A549 (cell line): ENCODE data around the gene TAS2R60. TPM values are rescaled to one million over a fixed set of nuclear protein-coding genes. Genes with fewer than 3 reads are reported as not detected.

Experiments used
- ATAC-seq, 2 experiments: fragments of 200-7000 bp in 1 of 2; fragments of >200 bp in 1 of 2; cut with Nextera tagmentation in 1 of 2; cut with Tn5 transposase in 1 of 2; 3 replicates each; pipeline versions ENCODE4 v1.8.0 to v1.9.1; 2018 to 2020; ENCODE audit warnings: mild to moderate bottlenecking in 1 of 2, moderate library complexity in 1 of 2
- CTCF ChIA-PET: fragments of 300-600 bp; sonication (Branson Sonifier 250); formaldehyde crosslinking; extraction: SDS; loops from one replicate; lab custom pipeline; 2021; ENCODE audit warnings: antibody characterized with exemption, inconsistent platforms; lab: Yijun Ruan, JAX
- POLR2A ChIA-PET: fragments of 350-600 bp; formaldehyde crosslinking; extraction: SDS; loops from one replicate; lab custom pipeline; 2021; ENCODE audit warnings: antibody characterized with exemption, inconsistent platforms; lab: Yijun Ruan, JAX
- DNase-seq, 2 experiments: peaks; one replicate each; pipeline versions ENCODE4 v3.0.0 to v3.0.0-alpha.2; 2011 to 2016; ENCODE audit warnings: low read depth in 1 of 2, low spot score in 1 of 2
- FAIRE-seq: peaks from 2 replicates; lab custom pipeline; 2011; peaks lifted over from hg19 to GRCh38; lab: Jason Lieb, UNC
- H3K27ac ChIP-seq, 2 experiments: fragments of >200 bp; sonication (Bioruptor Twin); formaldehyde crosslinking; 3 replicates each; pipeline ENCODE4 v1.5.1; 2016 to 2017
- H3K4me1 ChIP-seq: fragments of >200 bp; sonication (Bioruptor Twin); formaldehyde crosslinking; 3 replicates; pipeline ENCODE4 v1.6.1; 2016
- H3K4me2 ChIP-seq: fragments of >200 bp; sonication (Bioruptor Twin); formaldehyde crosslinking; 3 replicates; pipeline ENCODE4 v1.6.1; 2016
- H3K4me3 ChIP-seq: fragments of >200 bp; sonication (Bioruptor Twin); formaldehyde crosslinking; 3 replicates; pipeline ENCODE4 v1.5.1; 2016
- H3K9me3 ChIP-seq: fragments of >200 bp; sonication (Bioruptor Twin); formaldehyde crosslinking; 3 replicates; pipeline ENCODE4 v1.6.1; 2016
- CBX2 ChIP-seq: fragments of 200-600 bp; sonication (generic); IDR thresholded peaks from 2 replicates; pipeline ENCODE4 v1.6.1; 2016; ENCODE audit warnings: low read depth, mild to moderate bottlenecking, borderline replicate concordance
- CHD2 ChIP-seq: fragments of 150-350 bp; IDR thresholded peaks from 2 replicates; pipeline ENCODE4 v1.6.1; 2014; ENCODE audit warnings: low read length; ENCODE audit not compliant: partially characterized antibody
- CHD4 ChIP-seq: fragments of 200-600 bp; sonication (generic); IDR thresholded peaks from 2 replicates; pipeline ENCODE4 v1.6.1; 2016; ENCODE audit warnings: antibody characterized with exemption, mild to moderate bottlenecking, borderline replicate concordance
- FOSB ChIP-seq: fragments of 250-450 bp; sonication (Bioruptor Pico); IDR thresholded peaks from 2 replicates; pipeline ENCODE4 v1.5.0; 2020; ENCODE audit warnings: mild to moderate bottlenecking, moderate library complexity
- FOXS1 ChIP-seq: fragments of 250-450 bp; sonication (Bioruptor Pico); IDR thresholded peaks from 2 replicates; pipeline ENCODE4 v1.5.0; 2020; ENCODE audit warnings: mild to moderate bottlenecking, moderate library complexity
- HEYL ChIP-seq: fragments of 250-450 bp; sonication (Bioruptor Pico); IDR thresholded peaks from 2 replicates; pipeline ENCODE4 v1.8.0; 2021; ENCODE audit warnings: mild to moderate bottlenecking, moderate library complexity
- HOXB5 ChIP-seq: fragments of 250-450 bp; sonication (Bioruptor Pico); IDR thresholded peaks from 2 replicates; pipeline ENCODE4 v1.5.0; 2020; ENCODE audit warnings: mild to moderate bottlenecking, moderate library complexity
- JUNB ChIP-seq: fragments of >200 bp; sonication (Bioruptor Twin); formaldehyde crosslinking; IDR thresholded peaks from 2 replicates; pipeline ENCODE4 v1.6.1; 2016
- KDM1A ChIP-seq: fragments of 200-600 bp; sonication (generic); IDR thresholded peaks from 2 replicates; pipeline ENCODE4 v1.6.1; 2016; ENCODE audit warnings: low read depth, mild to moderate bottlenecking
- NPAS2 ChIP-seq: fragments of 250-450 bp; sonication (Bioruptor Pico); IDR thresholded peaks from 2 replicates; pipeline ENCODE4 v1.8.0; 2022; ENCODE audit warnings: mild to moderate bottlenecking, moderate library complexity, borderline replicate concordance
- POLR2AphosphoS2 ChIP-seq: conservative IDR thresholded peaks from 2 replicates; pipeline ENCODE4 v1.6.1; 2012; ENCODE audit warnings: low read length, improper control_type of control experiment, inconsistent platforms
- RARB ChIP-seq: fragments of 250-450 bp; sonication (Bioruptor Pico); IDR thresholded peaks from 2 replicates; pipeline ENCODE4 v1.8.0; 2021; ENCODE audit warnings: mild to moderate bottlenecking, moderate library complexity
- SMC3 ChIP-seq: fragments of >200 bp; sonication (Bioruptor Twin); formaldehyde crosslinking; IDR thresholded peaks from 3 replicates; pipeline ENCODE4 v1.6.1; 2018; ENCODE audit warnings: inconsistent platforms
- TFCP2L1 ChIP-seq: fragments of 250-450 bp; sonication (Bioruptor Pico); IDR thresholded peaks from 2 replicates; pipeline ENCODE4 v1.5.0; 2021; ENCODE audit warnings: mild to moderate bottlenecking
- TP53 ChIP-seq: fragments of 250-450 bp; sonication (Bioruptor Pico); IDR thresholded peaks from 2 replicates; pipeline ENCODE4 v1.5.0; 2021; ENCODE audit warnings: mild to moderate bottlenecking, moderate library complexity
- WGBS: methylation state at CpG from one replicate; pipeline ENCODE4 v1.1.6; 2017; ENCODE audit errors: missing lambda C conversion rate; 5-methylcytosine and 5-hydroxymethylcytosine counted together
- polyA plus RNA-seq, 4 experiments: library from polyadenylated mRNA; depleted of rRNA in 3 of 4; stranded (reverse); fragments of >200 nt; fragmentation: RNase III in 1 of 4; extraction: RNeasy Plus Mini Kit Qiagen cat#74134 plus additional on column Dnase treatment in 1 of 4; gene quantifications; 2 replicates in 3 of 4; 3 replicates in 1 of 4; pipeline ENCODE4 v1.2.3, GENCODE V29; 2011 to 2017
- TF ChIP-seq, protein P1 (sequence below): fragments of 200-600 bp; sonication (generic); IDR thresholded peaks from 2 replicates; pipeline ENCODE4 v1.6.1; 2016; ENCODE audit warnings: antibody characterized with exemption, mild to moderate bottlenecking, moderate library complexity
- TF ChIP-seq, protein P2 (sequence below): fragments of 450-650 bp; IDR thresholded peaks from 2 replicates; pipeline ENCODE4 v1.6.1; 2014; ENCODE audit warnings: antibody characterized with exemption
- TF ChIP-seq, protein P3 (sequence below): fragments of 250-450 bp; sonication (Bioruptor Pico); IDR thresholded peaks from 2 replicates; pipeline ENCODE4 v1.5.0; 2021; ENCODE audit warnings: mild to moderate bottlenecking, moderate library complexity, borderline replicate concordance
- TF ChIP-seq, protein P4 (sequence below): fragments of >200 bp; sonication (Bioruptor Twin); formaldehyde crosslinking; IDR thresholded peaks from 3 replicates; pipeline ENCODE4 v1.6.1; 2016
- TF ChIP-seq, protein P5 (sequence below): fragments of 250-450 bp; sonication (Bioruptor Pico); IDR thresholded peaks from 2 replicates; pipeline ENCODE4 v1.5.0; 2020; ENCODE audit warnings: low read depth, mild to moderate bottlenecking, moderate library complexity

Gene TAS2R60
- polyA plus RNA-seq, 2 of the 4 experiments (the other 2 are of a cell fraction) = not detected

DNA sequence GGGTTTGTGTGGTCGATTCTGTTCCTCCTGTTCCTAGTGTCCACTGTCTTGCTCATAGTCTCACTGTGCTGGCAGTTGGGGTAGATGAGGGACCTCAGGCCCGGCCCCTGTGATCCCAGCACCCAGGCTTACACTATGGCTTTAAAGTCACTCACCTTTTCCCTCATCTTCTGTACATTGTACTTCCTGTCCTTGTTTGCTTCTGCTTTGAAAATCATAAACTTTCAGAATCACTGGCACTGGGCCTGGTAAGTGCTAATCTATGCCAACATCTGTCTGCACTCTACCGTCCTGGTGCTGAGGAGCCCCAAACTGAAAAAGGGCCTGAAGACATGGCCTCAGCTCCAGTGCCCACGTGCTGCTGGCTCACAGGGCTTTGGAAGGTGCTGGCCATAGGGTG, 5.7 kb upstream of the TAS2R60 start:
- 27% methylated on average over 4 of the region's 4 CpGs for WGBS
- ChIA-PET POLR2A (no interaction called here), CTCF (interaction anchor here (1.0 kb wide), 1 partner anchor 197 kb away, joined by 3 read pairs; no protein-coding TSS in a partner anchor)
- FAIRE-seq (no peak), DNase-seq (no peak), ATAC-seq (no peak)
- Histone ChIP-seq H3K4me3 (no peak overlapping the region), H3K4me2 (no peak overlapping the region), H3K4me1 (0 out of 3 replicates have a peak, but pooled peaks cover 8% of the 10 kb centered on the region), H3K9me3 (no peaks in the 10 kb centered on the region), H3K27ac (no peak overlapping the region)
- TF ChIP-seq FOSB (CRISPR knock-in tag) (no peak), TP53 (CRISPR knock-in tag) (no peak), TFCP2L1 (no peak), HOXB5 (CRISPR knock-in tag) (no peak), RARB (no peak), JUNB (no peak), NPAS2 (CRISPR knock-in tag) (no peak), CBX2 (no peak), CHD4 (no peak), CHD2 (no peak), HEYL (no peak), POLR2AphosphoS2 (no peak), SMC3 (no peak), FOXS1 (no peak), KDM1A (no peak)
- TF ChIP-seq, protein P1, sequence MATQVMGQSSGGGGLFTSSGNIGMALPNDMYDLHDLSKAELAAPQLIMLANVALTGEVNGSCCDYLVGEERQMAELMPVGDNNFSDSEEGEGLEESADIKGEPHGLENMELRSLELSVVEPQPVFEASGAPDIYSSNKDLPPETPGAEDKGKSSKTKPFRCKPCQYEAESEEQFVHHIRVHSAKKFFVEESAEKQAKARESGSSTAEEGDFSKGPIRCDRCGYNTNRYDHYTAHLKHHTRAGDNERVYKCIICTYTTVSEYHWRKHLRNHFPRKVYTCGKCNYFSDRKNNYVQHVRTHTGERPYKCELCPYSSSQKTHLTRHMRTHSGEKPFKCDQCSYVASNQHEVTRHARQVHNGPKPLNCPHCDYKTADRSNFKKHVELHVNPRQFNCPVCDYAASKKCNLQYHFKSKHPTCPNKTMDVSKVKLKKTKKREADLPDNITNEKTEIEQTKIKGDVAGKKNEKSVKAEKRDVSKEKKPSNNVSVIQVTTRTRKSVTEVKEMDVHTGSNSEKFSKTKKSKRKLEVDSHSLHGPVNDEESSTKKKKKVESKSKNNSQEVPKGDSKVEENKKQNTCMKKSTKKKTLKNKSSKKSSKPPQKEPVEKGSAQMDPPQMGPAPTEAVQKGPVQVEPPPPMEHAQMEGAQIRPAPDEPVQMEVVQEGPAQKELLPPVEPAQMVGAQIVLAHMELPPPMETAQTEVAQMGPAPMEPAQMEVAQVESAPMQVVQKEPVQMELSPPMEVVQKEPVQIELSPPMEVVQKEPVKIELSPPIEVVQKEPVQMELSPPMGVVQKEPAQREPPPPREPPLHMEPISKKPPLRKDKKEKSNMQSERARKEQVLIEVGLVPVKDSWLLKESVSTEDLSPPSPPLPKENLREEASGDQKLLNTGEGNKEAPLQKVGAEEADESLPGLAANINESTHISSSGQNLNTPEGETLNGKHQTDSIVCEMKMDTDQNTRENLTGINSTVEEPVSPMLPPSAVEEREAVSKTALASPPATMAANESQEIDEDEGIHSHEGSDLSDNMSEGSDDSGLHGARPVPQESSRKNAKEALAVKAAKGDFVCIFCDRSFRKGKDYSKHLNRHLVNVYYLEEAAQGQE = no peak
- TF ChIP-seq, protein P2, sequence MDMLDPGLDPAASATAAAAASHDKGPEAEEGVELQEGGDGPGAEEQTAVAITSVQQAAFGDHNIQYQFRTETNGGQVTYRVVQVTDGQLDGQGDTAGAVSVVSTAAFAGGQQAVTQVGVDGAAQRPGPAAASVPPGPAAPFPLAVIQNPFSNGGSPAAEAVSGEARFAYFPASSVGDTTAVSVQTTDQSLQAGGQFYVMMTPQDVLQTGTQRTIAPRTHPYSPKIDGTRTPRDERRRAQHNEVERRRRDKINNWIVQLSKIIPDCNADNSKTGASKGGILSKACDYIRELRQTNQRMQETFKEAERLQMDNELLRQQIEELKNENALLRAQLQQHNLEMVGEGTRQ = no peak
- TF ChIP-seq, protein P3, sequence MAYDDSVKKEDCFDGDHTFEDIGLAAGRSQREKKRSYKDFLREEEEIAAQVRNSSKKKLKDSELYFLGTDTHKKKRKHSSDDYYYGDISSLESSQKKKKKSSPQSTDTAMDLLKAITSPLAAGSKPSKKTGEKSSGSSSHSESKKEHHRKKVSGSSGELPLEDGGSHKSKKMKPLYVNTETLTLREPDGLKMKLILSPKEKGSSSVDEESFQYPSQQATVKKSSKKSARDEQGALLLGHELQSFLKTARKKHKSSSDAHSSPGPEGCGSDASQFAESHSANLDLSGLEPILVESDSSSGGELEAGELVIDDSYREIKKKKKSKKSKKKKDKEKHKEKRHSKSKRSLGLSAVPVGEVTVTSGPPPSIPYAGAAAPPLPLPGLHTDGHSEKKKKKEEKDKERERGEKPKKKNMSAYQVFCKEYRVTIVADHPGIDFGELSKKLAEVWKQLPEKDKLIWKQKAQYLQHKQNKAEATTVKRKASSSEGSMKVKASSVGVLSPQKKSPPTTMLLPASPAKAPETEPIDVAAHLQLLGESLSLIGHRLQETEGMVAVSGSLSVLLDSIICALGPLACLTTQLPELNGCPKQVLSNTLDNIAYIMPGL (CRISPR knock-in tag) = no peak
- TF ChIP-seq, protein P4, sequence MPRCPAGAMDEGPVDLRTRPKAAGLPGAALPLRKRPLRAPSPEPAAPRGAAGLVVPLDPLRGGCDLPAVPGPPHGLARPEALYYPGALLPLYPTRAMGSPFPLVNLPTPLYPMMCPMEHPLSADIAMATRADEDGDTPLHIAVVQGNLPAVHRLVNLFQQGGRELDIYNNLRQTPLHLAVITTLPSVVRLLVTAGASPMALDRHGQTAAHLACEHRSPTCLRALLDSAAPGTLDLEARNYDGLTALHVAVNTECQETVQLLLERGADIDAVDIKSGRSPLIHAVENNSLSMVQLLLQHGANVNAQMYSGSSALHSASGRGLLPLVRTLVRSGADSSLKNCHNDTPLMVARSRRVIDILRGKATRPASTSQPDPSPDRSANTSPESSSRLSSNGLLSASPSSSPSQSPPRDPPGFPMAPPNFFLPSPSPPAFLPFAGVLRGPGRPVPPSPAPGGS = no peak
- TF ChIP-seq, protein P5, sequence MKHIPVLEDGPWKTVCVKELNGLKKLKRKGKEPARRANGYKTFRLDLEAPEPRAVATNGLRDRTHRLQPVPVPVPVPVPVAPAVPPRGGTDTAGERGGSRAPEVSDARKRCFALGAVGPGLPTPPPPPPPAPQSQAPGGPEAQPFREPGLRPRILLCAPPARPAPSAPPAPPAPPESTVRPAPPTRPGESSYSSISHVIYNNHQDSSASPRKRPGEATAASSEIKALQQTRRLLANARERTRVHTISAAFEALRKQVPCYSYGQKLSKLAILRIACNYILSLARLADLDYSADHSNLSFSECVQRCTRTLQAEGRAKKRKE (CRISPR knock-in tag) = no peak
